ENCODE measurements around the gene SH3BP4.

SH3BP4 gene, protein sequence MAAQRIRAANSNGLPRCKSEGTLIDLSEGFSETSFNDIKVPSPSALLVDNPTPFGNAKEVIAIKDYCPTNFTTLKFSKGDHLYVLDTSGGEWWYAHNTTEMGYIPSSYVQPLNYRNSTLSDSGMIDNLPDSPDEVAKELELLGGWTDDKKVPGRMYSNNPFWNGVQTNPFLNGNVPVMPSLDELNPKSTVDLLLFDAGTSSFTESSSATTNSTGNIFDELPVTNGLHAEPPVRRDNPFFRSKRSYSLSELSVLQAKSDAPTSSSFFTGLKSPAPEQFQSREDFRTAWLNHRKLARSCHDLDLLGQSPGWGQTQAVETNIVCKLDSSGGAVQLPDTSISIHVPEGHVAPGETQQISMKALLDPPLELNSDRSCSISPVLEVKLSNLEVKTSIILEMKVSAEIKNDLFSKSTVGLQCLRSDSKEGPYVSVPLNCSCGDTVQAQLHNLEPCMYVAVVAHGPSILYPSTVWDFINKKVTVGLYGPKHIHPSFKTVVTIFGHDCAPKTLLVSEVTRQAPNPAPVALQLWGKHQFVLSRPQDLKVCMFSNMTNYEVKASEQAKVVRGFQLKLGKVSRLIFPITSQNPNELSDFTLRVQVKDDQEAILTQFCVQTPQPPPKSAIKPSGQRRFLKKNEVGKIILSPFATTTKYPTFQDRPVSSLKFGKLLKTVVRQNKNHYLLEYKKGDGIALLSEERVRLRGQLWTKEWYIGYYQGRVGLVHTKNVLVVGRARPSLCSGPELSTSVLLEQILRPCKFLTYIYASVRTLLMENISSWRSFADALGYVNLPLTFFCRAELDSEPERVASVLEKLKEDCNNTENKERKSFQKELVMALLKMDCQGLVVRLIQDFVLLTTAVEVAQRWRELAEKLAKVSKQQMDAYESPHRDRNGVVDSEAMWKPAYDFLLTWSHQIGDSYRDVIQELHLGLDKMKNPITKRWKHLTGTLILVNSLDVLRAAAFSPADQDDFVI

DNA sequence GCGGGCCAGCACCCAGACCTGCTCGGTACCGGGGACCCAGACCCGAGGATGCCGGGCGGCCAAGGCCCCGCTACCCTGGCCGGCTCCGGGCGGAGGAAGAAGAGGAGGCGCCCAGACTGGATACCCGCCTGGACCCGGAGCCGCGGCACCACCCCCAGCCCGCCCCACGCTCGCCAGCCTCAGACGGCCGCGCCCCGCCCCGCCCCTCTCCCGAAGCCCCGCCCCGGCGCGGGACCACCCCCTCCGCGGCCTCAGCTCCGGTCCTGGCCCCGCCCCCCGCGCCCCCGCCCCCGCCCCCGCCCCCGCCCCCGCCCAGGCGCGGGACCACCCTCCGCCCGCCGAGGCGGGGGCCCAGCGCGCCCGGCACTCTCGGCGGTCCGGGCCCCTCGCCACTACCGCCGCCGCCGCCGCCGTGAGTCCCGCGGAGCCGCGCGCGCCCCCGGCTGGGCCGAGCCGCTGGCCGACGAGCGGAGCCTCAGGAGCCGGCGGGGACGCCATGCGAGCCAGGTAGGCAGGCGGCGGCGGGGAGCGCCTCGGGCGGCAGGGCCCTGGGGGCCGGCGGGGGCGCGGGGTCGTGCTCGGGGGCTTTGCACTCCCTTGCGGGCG, at the start of gene SH3BP4:
Gene SH3BP4, plus strand, starts transcription at position 354 of the 606 bp plus-strand sequence. CDS start 82,986 bp downstream, outside the sequence.
- peak; percentile 49 to 73 (median 65) for DNase-seq

DNA sequence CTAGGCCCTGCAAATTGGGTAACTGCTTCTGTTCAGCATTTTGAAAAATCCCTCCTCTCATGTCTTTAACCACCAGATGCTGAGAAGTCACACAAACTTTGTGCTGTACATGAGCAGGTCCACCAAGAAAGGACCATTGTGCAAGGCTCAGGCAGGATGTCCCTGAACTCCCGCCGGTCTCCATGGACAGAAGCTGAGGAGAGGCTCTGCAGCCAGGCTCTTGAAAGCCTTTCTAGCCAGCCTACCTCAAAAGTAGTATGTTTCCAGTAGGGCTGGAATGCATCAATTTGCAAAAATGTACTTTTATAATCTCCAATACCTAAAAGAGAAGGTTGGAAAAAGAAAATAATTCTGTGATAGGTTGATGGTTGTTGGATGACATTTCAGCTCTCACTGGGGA, 47.0 kb upstream of the SH3BP4 start:
- no peak for DNase-seq

DNA sequence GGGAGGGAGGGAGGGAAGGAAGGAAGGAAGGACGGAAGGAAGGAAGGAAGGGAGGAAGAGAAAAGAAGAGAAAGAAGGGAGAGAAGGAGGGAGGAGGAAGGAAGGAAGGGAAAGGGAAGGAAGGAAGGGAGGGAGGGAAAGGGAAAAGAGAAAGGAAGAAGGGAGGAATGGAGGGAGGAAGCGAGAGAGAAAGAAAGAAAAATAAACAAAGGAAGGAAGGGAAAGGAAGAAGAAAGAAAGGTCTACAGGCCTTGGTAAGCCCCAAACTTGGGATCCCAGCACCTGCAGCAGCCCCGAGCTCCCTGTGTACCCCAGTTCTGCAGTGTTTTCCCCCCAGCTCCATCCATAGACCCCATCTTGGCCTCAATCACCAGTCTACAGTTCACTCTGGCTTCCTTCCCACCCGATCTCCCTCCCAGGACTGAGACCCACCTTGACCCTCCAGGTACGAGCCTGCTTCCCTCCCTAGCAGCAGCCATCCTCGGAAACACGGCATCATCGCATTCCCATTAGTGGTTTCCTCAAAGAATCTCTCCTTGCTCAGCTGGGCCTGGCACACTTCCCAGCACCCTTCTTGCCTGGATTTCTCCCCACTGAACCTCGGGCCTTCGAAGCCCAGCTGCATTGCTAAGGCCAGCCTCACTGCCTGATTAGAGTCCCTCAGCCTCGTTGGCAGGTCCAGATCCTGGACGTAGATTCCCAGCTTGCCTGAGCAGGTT, 46.1 kb upstream of the SH3BP4 start:
- DNase-seq, result no peak

DNA sequence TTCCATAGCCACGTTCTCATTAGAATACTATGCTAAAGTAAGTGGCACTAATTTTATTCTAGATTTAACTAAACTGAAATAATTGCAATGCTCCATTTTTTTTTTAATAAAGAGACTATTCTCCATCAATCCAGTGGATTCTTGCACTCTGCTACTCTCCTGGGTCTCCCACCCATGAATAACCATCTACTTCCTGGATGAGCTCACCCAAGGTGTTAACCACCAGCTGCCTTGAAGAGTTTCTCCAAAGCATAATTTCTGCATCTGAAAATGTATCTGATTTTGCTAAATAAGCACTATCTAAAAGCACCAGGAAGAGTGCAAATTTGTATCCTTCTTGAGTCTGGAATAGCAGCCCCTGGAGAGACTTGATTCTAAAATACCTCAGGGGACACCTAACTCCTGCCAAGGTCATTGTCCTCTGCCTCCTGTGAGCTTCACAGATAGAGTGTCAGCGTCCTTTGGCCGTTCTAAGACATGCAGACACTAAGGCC, 41.6 kb upstream of the SH3BP4 start:
- DNase-seq, result no peak

DNA sequence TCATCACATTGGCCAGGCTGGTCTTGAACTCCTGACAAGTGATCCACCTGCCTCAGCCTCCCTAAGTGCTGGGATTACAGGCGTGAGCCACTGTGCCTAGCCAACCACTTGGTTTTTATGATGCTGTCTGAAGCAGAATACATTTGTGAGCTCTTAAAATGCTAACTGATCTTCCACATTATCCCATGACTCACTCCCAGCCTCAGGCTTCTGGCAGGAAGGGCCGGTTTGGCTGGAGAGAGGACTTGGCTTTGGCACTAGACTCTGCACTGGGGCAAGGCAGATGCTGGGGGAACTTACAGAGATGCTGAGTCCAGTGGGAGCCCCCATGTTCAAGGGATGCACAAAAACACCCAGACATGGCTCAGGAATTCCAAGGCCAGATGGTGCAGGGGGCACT, 40.5 kb upstream of the SH3BP4 start:
- DNase-seq, result no peak

DNA sequence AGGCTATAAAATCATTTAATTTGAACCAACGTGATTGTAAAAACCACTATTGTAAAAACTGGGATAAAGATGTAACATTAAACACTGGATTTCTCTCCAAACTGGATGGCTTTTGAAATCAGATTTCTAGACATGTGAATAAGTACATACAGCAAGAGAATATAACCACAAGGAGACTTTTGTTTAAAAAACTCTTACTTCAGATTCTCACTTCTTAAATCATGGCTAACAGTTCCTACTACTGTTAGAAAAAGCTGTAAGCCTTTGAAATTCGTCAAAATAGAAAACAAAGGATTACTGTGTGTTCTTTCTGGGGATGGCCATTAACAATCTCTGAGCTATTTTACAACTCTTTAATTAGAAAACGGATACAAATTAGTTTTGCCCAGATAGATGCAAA, 39.4 kb upstream of the SH3BP4 start:
- DNase-seq, result no peak

DNA sequence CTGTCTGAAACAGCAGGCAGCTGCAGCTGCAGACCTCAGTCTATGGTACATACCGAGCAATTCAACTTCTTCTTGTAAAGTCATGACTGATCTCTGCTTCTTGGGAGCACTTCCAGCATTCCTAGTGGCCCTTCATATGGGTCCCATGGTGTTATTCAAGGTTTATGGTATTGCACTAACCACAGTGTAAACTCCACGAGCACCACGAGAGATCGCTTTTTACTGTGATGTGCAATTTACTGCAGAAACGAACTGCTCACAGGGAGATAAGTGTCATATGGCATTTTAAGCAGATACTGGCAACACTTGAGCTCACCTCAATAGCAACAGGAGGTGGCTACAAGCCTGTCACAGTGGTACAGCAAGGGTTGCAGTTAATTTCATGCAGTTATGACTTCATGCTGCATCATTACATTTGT, 38.6 kb upstream of the SH3BP4 start:
- DNase-seq, result peak; percentile 61 to 85 (median 80)

DNA sequence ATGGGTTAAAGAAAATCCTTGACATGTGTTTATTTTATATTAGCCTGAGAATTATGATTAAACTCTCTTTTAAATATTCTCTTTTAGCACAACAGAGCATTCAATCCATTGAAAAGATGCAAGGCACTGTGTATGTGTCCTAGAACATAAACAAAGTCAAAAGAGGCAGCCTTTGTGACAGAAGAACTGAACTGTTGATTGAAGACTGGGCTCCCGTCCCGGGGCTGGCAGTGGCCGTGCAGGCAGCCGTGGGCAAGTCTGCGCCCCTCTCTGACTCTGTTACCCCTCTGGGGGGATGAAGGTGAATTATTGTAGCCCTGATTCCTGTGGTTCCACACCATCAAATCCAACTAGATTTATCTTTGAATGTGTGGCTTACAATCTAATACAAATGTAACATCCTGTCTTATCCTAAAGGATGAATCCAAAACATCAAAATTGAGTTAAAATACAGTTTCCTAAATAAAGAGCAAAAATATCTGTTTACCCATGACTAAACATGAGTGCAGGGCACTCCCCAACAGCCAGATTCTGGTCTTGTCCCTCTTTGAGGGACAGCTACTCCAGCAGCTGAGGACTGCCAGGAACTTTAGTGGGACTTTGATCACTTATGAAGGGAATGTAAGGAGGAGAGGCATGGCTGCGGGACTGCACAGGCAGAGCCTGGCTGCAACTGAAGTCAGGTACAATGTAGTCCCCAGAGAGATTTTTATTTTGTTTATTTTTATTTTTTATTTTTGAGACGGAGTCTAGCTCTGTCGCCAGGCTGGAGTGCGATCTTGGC, 37.3 kb upstream of the SH3BP4 start:
- DNase-seq, result no peak

DNA sequence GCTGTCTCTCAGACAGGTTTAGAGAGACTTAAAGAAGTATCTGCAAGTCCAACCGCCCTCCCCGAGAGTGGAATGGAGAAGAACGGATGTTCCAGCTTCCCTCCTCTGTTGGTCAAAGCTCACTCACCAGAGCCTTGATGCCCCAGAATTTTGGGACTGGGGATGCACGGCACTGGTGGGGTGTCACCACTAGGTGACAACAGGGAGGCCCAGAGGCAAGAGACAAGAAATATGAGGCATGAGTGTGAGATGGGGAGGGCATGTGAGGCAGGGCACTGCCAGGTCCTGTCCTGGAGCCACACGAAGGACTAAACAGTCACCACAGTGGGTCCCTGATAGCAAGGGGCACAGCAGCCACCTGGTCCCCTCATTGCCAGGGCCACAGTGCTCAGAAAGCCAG, 35.1 kb upstream of the SH3BP4 start:
- DNase-seq, result no peak

DNA sequence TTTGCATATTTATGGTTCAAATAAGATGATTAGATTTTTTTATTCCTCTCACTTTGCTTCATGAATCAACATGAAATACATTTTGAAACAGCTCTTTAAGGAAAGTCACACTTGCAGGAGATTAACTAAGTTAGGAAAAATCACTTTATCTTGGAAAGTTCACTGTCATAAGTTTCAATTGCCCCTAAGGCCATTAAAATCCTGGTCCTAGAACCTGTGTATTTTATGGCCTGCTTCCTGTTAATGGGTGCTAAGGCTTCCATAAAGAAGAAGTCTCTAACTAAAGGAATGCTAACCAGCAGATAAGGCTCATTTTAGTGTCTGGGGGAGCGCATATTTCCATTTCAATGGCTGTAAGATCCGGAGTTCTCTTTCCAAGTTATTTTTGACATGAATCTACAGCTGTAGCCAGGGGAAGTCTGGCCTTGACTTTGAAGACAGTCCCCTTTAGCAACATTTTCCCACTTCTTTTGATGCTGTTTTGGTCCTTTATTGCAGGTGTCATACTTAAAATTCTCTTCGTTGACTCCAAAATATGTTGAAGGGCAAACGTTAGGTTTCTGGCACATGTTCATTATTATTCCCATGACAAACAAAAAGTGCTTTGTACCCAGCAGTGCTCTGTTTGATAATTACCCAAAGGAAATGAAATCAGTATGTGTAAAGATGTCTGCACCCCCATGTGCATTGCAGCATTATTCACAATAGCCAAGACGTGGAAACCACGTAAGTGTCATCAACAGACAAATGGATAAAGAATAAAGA, 34.4 kb upstream of the SH3BP4 start:
- DNase-seq, result peak in 1 of 3 experiments; percentile 22

DNA sequence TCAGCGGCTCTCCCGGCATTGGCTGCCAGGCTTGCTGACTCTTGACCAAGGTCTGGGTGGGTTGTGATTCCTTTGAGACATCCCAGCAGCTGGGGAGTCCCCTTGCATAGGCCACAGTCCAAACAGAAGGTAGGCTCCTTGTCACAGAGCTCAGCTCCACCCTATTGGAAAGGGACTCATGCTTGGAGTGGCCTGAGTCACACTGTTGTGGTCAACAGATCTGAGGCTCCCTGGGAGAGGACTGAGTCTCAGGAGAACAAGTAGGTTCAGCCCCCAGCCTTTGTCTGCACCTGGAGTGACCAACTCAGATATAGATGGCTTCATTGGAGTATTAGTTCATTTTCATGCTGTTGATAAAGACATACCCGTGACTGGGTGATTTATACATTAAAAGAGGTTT, 32.1 kb upstream of the SH3BP4 start:
- no peak for DNase-seq

DNA sequence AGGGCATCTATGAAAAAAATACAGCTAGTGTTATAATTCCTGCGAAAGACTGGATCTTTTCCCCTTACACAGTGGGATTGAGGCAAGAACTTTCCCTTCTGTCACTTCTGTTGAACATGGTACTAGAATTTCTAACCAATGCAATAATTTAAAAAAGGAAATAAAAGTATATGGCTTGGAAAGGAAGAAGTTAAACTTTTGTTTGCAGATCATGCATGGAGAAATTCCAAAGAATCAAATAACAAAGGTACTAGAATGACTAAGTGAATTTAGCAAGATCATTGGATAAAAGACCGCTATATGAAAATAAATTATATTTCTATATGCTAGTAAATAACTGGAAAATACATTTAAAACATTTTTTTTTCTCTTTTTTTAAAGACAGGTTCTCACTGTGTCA, 31.0 kb upstream of the SH3BP4 start:
- no peak for DNase-seq

DNA sequence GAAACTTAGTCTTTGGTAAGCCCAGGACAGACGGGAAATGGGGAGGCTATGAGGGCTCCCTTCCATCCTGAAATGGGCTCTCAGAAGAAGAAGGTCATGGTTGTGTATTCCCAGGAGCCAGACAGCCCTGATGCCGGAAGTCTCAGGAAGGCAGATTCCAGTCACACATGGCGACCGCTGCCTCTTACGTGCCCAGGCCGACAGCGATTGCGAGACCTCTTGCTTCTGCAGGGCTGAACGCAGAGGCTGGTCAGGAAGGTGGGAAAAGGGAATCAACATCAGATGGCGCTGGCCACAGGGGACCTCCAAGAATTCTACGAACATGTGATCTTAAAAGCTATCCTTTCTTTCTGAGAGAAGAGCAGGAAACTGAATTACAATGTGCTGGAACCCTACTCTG, 22.8 kb upstream of the SH3BP4 start:
- DNase-seq, result no peak

DNA sequence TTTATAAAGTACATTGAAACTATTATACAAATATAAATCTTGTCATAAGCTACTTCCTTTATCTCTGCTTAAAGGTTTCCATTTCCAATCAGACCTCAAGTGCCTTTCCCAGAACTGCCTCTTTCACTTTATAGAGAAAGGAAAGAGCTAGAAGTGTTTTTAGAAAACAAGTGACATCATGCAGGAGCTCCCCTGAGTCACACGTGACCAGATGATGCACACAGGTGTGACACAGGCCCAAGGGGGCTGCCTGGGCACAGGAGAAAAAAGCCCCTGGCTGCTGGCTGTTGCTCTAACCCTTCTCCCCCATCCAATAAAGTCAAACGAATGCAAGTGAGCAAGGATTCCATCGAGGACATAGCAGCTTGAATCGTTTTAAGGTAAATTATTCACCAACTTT, 21.4 kb upstream of the SH3BP4 start:
- no peak for DNase-seq

DNA sequence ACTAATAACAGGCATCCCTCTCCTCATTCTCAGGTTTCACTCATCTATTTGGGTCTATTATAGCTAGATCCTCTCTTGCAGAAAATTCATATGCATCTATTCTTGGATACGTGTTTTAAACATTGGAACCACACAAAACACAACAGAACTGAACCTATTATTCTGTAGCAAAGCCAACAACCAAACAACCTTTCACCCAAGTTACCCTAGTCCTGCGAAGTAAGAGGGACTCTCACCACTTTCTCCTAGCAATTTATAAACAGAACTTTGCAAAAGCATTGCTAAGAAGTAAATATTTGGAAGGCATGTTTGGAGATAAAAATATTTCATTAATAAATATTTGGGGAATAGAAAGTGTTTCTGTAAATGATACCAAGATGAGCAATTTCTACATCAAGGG, 20.4 kb upstream of the SH3BP4 start:
- DNase-seq, result no peak

DNA sequence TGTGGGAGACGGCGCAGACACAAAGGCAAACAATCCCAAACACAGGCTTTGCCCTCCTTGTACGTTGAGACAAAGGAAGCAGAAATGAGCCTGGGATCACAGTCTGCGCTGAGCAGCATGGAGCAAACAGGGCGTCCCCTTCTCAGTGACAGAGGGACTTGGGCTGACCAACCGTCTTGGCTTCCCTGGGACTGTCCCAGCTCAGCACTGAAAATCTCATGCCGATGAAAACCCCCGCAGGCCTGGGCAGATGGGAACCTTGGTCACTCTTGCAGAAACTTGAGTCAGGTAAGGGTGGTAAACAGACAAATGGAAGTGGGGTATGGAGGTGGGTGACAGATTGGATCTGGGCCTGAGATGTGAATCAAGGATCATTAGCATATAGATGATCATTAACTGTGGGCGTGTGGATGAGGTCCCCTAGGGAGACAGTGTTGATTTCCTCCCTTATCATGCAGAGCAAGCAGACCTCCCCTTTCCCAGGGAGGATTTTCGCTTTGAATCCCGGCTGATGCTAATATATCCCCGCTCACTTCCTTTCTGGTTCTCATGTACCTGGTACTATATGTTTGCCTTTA, 19.1 kb upstream of the SH3BP4 start:
- peak in 1 of 3 experiments; percentile 10 for DNase-seq

DNA sequence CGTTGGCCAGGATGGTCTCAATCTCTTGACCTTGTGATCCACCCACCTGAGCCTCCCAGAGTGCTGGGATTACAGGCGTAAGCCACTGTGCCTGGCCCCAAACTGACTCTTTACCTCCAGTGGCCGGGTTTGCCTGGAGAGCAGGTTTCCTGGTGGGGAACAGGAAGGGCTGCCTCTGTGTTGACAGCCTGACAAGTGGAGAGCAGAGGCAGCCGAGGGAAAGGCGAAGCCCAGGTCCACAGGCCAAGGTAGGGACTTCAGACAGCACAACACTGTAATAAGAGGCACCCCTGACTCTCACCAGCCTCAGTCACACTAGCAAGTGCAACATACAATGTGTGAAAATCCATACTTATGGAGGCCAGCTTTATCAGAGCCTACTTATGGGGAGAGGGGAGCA, 16.5 kb upstream of the SH3BP4 start:
- DNase-seq, result no peak

DNA sequence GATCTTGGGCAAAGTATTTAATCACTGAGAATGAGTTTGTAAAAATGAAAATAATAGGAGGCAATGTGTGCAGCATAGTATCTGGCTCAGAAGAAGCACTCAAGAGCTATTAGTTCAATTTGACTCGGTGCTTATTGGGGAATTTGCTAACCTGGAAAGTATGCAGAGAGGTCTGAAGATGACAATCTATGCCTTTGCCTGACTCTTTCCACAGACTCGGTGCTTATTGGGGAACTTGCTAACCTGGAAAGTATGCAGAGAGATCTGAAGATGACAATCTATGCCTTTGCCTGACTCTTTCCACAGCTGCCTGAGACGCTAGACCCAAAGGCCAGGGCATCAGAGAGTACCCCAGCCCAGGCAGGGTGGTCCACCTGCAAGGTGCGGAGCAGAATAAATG, 12.2 kb upstream of the SH3BP4 start:
- no peak for DNase-seq

DNA sequence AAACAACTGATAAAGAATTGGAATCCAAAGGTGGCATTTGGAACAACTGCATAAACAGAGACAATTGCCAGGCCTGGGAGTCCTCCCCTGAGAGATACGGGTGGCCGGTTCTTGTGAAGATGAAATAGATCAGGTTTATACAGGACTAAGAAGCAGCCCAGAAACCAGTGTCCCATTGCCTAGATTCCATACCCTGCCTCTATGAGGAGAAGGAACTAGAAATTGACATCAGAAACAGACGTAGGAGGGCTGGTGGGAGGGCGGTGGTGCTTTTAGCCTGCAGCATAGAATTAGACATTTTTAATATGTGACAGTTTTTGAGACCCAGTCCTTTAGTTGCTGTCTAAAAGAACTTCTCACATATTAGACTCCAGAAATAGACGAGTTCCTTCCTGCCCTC, 11.8 kb upstream of the SH3BP4 start:
- no peak for DNase-seq

DNA sequence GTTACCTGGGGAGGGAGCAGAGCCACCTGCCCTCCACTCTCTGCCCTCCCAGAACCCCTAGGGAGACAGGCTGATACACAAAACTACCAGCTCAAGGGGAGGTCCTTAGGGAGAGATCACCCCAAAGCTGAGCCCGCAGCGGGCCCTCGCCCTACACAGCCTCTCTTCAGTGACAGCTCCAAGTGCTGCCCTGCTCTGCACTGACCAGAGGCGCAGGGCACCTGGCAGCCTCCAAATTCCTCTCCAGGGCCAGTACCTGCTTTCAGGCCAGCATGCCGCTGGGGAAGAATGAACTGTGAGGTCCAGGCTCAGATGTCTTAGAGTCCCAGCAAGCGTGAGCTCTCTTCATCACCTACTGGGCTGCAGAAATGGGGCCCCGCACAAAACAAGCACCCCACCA, 11.3 kb upstream of the SH3BP4 start:
- no peak for DNase-seq

Measured in NCI-H1417 (cell line).